GM23338 (cell line): Measurements from ENCODE around the gene NUTM2E.
"Not testable (repeated sequence)": the region's sequence is repeated elsewhere in the genome, so short reads cannot be mapped to it uniquely, and the experiment has no call there.

ENCODE experiments used
- EZH2 ChIP-seq: fragments of 200-600 bp; sonication (generic); IDR thresholded peaks from one replicate; pipeline ENCODE4 v1.8.0; 2017; ENCODE audit warnings: antibody characterized with exemption, mild to moderate bottlenecking, low read depth; ENCODE audit not compliant: unreplicated experiment
- TF ChIP-seq, protein P1 (sequence below), 2 experiments: fragments of 200-600 bp in 1 of 2; sonication (generic) in 1 of 2; conservative IDR thresholded peaks; 2 replicates each; pipeline versions ENCODE4 v1.5.1 to v1.6.1; 2016 to 2017; ENCODE audit warnings: antibody characterized with exemption in 2 of 2, low read depth in 2 of 2, mild to moderate bottlenecking in 2 of 2, moderate library complexity in 1 of 2

DNA sequence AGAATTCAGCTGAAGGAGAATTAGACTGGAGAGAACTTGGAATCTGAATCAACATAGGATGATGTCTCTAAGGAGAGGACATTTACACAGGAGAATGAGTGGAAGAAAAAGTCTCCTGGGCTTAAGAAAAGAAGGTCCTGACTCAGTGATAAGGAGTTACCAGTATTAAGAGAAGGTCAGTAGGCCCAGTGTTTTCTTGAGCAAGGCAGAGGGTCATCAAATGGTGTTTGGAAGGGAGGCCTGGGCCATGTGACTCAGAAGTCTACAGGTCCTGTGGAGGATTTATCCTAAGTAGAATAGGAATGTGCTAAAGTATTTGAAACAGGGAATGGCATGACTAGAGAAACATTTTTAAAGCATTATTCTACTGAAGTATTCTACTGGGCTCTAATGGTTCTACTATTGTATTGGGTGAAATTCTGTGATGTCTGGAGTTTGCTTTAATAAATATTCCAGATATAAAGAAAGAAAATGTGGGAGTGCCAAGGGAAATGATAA is 39.0 kb upstream of the NUTM2E start:
- TF ChIP-seq, protein P1, sequence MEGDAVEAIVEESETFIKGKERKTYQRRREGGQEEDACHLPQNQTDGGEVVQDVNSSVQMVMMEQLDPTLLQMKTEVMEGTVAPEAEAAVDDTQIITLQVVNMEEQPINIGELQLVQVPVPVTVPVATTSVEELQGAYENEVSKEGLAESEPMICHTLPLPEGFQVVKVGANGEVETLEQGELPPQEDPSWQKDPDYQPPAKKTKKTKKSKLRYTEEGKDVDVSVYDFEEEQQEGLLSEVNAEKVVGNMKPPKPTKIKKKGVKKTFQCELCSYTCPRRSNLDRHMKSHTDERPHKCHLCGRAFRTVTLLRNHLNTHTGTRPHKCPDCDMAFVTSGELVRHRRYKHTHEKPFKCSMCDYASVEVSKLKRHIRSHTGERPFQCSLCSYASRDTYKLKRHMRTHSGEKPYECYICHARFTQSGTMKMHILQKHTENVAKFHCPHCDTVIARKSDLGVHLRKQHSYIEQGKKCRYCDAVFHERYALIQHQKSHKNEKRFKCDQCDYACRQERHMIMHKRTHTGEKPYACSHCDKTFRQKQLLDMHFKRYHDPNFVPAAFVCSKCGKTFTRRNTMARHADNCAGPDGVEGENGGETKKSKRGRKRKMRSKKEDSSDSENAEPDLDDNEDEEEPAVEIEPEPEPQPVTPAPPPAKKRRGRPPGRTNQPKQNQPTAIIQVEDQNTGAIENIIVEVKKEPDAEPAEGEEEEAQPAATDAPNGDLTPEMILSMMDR (conservative IDR thresholded peaks at IDR 0.05; ENCODE audit: low read depth in 2 of 2): not testable (repeated sequence)
- not testable (repeated sequence) for TF ChIP-seq EZH2
